ENCODE measurements around the gene ANKMY1.

- no peak for TF ChIP-seq POLR2A (IDR thresholded peaks at IDR 0.05; ENCODE audit: low read depth)
- no peak for TF ChIP-seq CTCF (IDR thresholded peaks at IDR 0.05)
- no peak for TF ChIP-seq POLR2AphosphoS5 (IDR thresholded peaks at IDR 0.05)
Observed at GRCh38 chr2:240575101-240575965, 17.5 kb upstream of the ANKMY1 start.
